Keratinocyte (primary cell): ENCODE results near the gene CFAP20DC. TPM values are rescaled to one million over a fixed set of nuclear protein-coding genes. Genes with fewer than 3 reads are reported as not detected.

ENCODE experiments used
- DNase-seq: peaks from one replicate; pipeline ENCODE4 v3.0.0-alpha.2; 2011; ENCODE audit warnings: low read depth, missing footprints, low spot score
- FAIRE-seq: peaks from 2 replicates; lab custom pipeline; 2011; peaks lifted over from hg19 to GRCh38; lab: Jason Lieb, UNC
- H2AFZ ChIP-seq: 2 replicates; pipeline ENCODE4 v1.6.0; 2012; ENCODE audit warnings: low read length, control low read depth, inconsistent platforms; ENCODE audit not compliant: control insufficient read depth
- H3K27ac ChIP-seq: 2 replicates; pipeline ENCODE4 v1.5.1; 2011; ENCODE audit warnings: low read length; ENCODE audit not compliant: control insufficient read depth, insufficient read depth
- H3K27me3 ChIP-seq: 3 replicates; pipeline ENCODE4 v1.6.0; 2011; ENCODE audit warnings: low read length; ENCODE audit not compliant: control insufficient read depth, insufficient read depth; ENCODE audit errors: extremely low read depth
- H3K36me3 ChIP-seq, 2 experiments: 2 replicates in 1 of 2; 3 replicates in 1 of 2; pipeline ENCODE4 v1.5.1; 2011; ENCODE audit warnings: low read length in 2 of 2, mild to moderate bottlenecking in 1 of 2; ENCODE audit not compliant: control insufficient read depth in 2 of 2, insufficient read depth in 2 of 2; ENCODE audit errors: extremely low read depth in 1 of 2
- H3K4me1 ChIP-seq: 3 replicates; pipeline ENCODE4 v1.5.1; 2011; ENCODE audit warnings: low read length; ENCODE audit not compliant: control insufficient read depth, insufficient read depth; ENCODE audit errors: extremely low read depth
- H3K4me2 ChIP-seq: 3 replicates; pipeline ENCODE4 v1.6.0; 2011; ENCODE audit warnings: low read depth, low read length; ENCODE audit not compliant: control insufficient read depth, insufficient read depth; ENCODE audit errors: extremely low read depth
- H3K4me3 ChIP-seq, 3 experiments: fragments of 200-600 bp in 1 of 3; sonication (generic) in 1 of 3; 2 replicates in 2 of 3; 3 replicates in 1 of 3; pipeline ENCODE4 v1.5.1; 2011 to 2016; ENCODE audit warnings: low read length in 3 of 3, mild to moderate bottlenecking in 3 of 3, control low read depth in 2 of 3, inconsistent platforms in 1 of 3, low read depth in 1 of 3, mixed read lengths in 1 of 3, mixed run types in 1 of 3, moderate library complexity in 1 of 3; ENCODE audit not compliant: control insufficient read depth in 2 of 3, insufficient read depth in 2 of 3; ENCODE audit errors: extremely low read depth in 1 of 3
- H3K79me2 ChIP-seq: 2 replicates; pipeline ENCODE4 v1.6.0; 2012; ENCODE audit warnings: low read length; ENCODE audit not compliant: control insufficient read depth, insufficient read depth
- H3K9ac ChIP-seq: 3 replicates; pipeline ENCODE4 v1.6.0; 2011; ENCODE audit warnings: low read length; ENCODE audit not compliant: control insufficient read depth, insufficient read depth; ENCODE audit errors: extremely low read depth
- H3K9me1 ChIP-seq: 3 replicates; pipeline ENCODE4 v1.6.0; 2011; ENCODE audit warnings: low read length; ENCODE audit not compliant: control insufficient read depth, insufficient read depth; ENCODE audit errors: extremely low read depth
- H3K9me3 ChIP-seq: 2 replicates; pipeline ENCODE4 v1.5.1; 2012; ENCODE audit warnings: low read depth, low read length; ENCODE audit not compliant: control insufficient read depth
- H4K20me1 ChIP-seq: 3 replicates; pipeline ENCODE4 v1.6.0; 2011; ENCODE audit warnings: low read length; ENCODE audit not compliant: control insufficient read depth, insufficient read depth; ENCODE audit errors: extremely low read depth
- EZH2 ChIP-seq: IDR thresholded peaks from one replicate; pipeline ENCODE4 v1.6.1; 2012; ENCODE audit warnings: inconsistent platforms, mild to moderate bottlenecking, low read length, moderate library complexity
- dilution Hi-C: fragments of 300-500 bp; cut with MboI; formaldehyde crosslinking; loops from one replicate; pipeline ENCODE4 v1.7.0; 2020; ENCODE audit warnings: low sequenced_read_pairs; ENCODE audit not compliant: extremely low pct_ligation_motif_present
- polyA plus RNA-seq, 5 experiments: library from polyadenylated mRNA; depleted of rRNA in 3 of 5; stranded (reverse) in 3 of 5; stranded (forward) in 1 of 5; unstranded in 1 of 5; fragments of >200 nt; gene quantifications; 1 replicate in 1 of 5; 2 replicates in 3 of 5; 3 replicates in 1 of 5; pipeline versions ENCODE4 v1.2.1 to v1.2.3, GENCODE V29; 2011 to 2012; ENCODE audit warnings: missing spikeins in 2 of 5, low read depth in 1 of 5, low replicate concordance in 1 of 5
- TF ChIP-seq, protein P1 (sequence below), 3 experiments: IDR thresholded peaks in 1 of 3; conservative IDR thresholded peaks in 1 of 3; optimal IDR thresholded peaks in 1 of 3; 2 replicates in 2 of 3; 3 replicates in 1 of 3; pipeline versions ENCODE3 to v1.5.1; 2011; ENCODE audit warnings: low read length in 3 of 3, mild to moderate bottlenecking in 3 of 3, moderate library complexity in 2 of 3, control low read depth in 1 of 3, inconsistent platforms in 1 of 3; ENCODE audit not compliant: insufficient read depth in 2 of 3; ENCODE audit errors: extremely low read depth in 1 of 3

CFAP20DC gene
- polyA plus RNA-seq, 1 donor (not counting 4 experiments of a cell fraction or from before 2014, with no cell fraction given): 6.3 TPM

DNA sequence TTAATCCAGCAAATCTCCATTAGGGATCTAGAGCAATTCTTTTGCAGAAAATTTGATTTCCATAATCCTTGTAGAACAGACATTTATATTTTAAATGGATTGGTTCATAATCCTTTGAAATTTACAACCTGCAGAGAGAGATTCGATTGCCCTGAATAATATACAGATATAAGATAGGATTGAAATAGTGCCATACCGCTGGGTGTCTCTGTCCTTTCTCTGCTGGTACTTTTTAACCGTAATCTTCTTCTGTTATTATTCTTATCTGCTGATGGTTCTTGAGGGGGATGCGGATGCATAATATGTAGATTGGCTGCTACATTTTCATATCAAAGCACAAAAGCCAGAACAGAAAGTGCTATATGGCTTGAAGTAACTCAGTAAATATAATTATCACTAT lies 182.2 kb downstream of the CFAP20DC start:
- no peak overlapping the region for H3K9ac ChIP-seq
- no peak for TF ChIP-seq EZH2
- TF ChIP-seq, protein P1, sequence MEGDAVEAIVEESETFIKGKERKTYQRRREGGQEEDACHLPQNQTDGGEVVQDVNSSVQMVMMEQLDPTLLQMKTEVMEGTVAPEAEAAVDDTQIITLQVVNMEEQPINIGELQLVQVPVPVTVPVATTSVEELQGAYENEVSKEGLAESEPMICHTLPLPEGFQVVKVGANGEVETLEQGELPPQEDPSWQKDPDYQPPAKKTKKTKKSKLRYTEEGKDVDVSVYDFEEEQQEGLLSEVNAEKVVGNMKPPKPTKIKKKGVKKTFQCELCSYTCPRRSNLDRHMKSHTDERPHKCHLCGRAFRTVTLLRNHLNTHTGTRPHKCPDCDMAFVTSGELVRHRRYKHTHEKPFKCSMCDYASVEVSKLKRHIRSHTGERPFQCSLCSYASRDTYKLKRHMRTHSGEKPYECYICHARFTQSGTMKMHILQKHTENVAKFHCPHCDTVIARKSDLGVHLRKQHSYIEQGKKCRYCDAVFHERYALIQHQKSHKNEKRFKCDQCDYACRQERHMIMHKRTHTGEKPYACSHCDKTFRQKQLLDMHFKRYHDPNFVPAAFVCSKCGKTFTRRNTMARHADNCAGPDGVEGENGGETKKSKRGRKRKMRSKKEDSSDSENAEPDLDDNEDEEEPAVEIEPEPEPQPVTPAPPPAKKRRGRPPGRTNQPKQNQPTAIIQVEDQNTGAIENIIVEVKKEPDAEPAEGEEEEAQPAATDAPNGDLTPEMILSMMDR (optimal IDR thresholded peaks at IDR 0.05 in 1 of 3, IDR thresholded peaks at IDR 0.05 in 1 of 3, conservative IDR thresholded peaks at IDR 0.05 in 1 of 3; ENCODE audit: extremely low read depth in 1 of 3, insufficient read depth in 2 of 3, low read length in 3 of 3): no peak
- no peak for DNase-seq
- no peak for FAIRE-seq
- H3K9me1 ChIP-seq: no peaks in the 10 kb centered on the region
- no peak overlapping the region for H2AFZ ChIP-seq
- H3K4me2 ChIP-seq: no peak overlapping the region
- H3K9me3 ChIP-seq: no peaks in the 10 kb centered on the region
- H3K27ac ChIP-seq: no peak overlapping the region
- H3K36me3 ChIP-seq: no peaks in the 10 kb centered on the region
- no peaks in the 10 kb centered on the region for H3K27me3 ChIP-seq
- H4K20me1 ChIP-seq: no peaks in the 10 kb centered on the region
- no peak overlapping the region for H3K4me3 ChIP-seq
- dilution Hi-C loops: no loop called here
- H3K4me1 ChIP-seq: no peaks in the 10 kb centered on the region
- no peaks in the 10 kb centered on the region for H3K79me2 ChIP-seq

DNA sequence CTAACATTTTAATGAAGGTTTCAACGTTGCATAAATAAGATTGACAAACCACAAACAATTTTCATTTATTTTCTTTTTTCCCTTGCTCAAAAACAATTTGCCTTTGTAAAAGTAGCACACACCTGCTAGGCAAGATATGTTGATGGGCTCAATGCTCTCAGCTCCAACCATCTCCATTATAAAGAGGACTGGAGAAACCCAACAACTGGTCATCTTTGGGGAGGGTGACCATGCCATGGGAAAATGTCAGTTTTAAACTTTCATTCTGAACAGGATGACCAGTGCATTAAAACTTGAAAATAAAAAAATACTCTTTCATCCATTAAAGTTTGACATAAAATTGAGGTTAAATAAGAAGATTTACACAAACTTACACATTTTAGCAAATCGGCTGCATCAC lies 183.7 kb downstream of the CFAP20DC start:
- no peaks in the 10 kb centered on the region for H4K20me1 ChIP-seq
- no peaks in the 10 kb centered on the region for H3K79me2 ChIP-seq
- no peaks in the 10 kb centered on the region for H3K9me1 ChIP-seq
- no peak overlapping the region for H3K4me2 ChIP-seq
- TF ChIP-seq EZH2: no peak
- TF ChIP-seq, protein P1 (optimal IDR thresholded peaks at IDR 0.05 in 1 of 3, IDR thresholded peaks at IDR 0.05 in 1 of 3, conservative IDR thresholded peaks at IDR 0.05 in 1 of 3; ENCODE audit: extremely low read depth in 1 of 3, insufficient read depth in 2 of 3, low read length in 3 of 3): no peak
- H3K27ac ChIP-seq: no peak overlapping the region
- no peaks in the 10 kb centered on the region for H3K27me3 ChIP-seq
- dilution Hi-C loops: no loop called here
- H3K9me3 ChIP-seq: no peaks in the 10 kb centered on the region
- FAIRE-seq: no peak
- H3K4me1 ChIP-seq: no peaks in the 10 kb centered on the region
- peaks cover 0 to 2% of the 10 kb centered on the region in 2 experiments for H3K36me3 ChIP-seq
- DNase-seq: no peak
- no peak overlapping the region for H3K4me3 ChIP-seq
- no peak overlapping the region for H2AFZ ChIP-seq
- no peak overlapping the region for H3K9ac ChIP-seq
